ENCODE results near the gene CRYZL1.

The CRYZL1 gene

DNA sequence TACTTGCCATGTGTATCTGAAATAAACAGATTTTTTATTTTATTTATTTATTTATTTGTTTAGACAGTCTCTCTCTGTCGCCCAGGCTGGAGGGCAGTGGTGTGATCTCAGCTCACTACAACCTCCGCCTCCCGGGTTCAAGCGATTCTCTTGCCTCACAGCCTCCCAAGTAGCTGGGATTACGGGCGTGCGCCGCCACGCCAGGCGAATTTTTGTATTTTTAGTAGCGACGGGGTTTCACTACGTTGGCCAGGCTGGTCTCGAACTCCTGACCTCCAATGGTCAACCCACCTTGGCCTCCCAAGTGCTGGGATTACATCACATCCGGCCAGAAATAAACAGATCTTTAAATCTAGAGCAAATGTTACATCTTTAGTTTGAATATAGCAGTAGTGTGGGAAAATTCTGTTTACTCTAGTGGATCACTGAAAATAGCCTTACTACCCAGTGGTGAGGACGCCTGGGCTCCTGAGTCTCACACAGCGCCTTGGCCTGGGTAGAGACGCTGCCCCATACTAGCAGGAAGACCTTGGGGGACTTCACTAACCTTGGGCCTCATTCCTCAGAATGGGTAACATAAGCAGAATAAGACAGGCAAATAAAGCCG, 100.3 kb downstream of the CRYZL1 start:
- DNase-seq (ENCODE audit: low read depth): peak; percentile 1

DNA sequence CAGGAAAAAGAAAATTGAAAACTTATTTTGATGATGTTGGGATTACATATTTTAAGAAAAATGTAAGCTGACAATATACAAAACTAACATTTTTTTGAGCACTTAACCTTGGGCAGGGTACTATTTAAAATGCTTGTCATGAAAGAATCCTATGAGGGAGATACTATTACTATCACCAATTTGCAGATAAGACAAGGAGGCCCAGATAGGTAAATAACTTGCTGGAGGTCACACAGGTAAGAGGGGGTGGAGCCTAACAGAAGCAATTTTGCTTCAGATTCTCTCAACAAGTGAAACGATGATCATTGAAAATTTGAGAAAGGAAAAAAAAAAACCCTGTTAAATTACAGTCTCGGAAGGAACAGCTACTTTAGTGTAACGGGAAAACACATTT, 100.8 kb downstream of the CRYZL1 start:
- no peak for DNase-seq (ENCODE audit: low read depth)

DNA sequence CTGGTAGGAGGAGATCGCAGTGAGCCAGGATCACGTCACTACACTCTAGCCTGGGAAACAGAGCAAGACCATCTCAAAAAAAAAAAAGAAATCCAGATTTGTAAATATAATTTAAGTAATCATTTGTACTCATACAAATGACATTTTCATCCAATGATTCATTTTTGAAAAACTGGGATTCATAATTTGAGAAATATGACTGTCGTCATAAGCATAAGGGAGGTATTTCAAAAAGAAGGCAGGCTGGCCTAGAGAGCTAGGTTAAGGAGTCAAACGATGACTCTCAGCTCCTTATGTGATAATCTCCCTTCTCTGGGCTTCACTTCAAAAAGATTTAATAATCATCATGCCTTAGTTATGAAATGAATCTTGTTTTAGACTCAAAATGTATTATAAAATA, 101.9 kb downstream of the CRYZL1 start:
- DNase-seq (ENCODE audit: low read depth): no peak
